HepG2 (cell line): Measurements from ENCODE around the gene ALG14.

ENCODE experiments used
- EEA1 ChIP-seq: sonication (generic); formaldehyde crosslinking; IDR thresholded peaks from 2 replicates; pipeline ENCODE4 v1.5.1; 2020; ENCODE audit warnings: mild to moderate bottlenecking, missing genetic modification reagents, borderline replicate concordance
- HNF4G ChIP-seq, 2 experiments: sonication (generic) in 1 of 2; formaldehyde crosslinking in 1 of 2; IDR thresholded peaks; 2 replicates each; pipeline versions ENCODE4 v1.4.0 to v1.6.1; 2011 to 2020; ENCODE audit warnings: borderline replicate concordance in 2 of 2, low read depth in 2 of 2, mild to moderate bottlenecking in 2 of 2, low read length in 1 of 2, missing genetic modification reagents in 1 of 2, moderate library complexity in 1 of 2
- SP5 ChIP-seq: IDR thresholded peaks from 2 replicates; pipeline ENCODE4 v1.6.1; 2016; ENCODE audit warnings: low read depth, borderline replicate concordance
- ZBTB44 ChIP-seq: sonication (generic); formaldehyde crosslinking; IDR thresholded peaks from 2 replicates; pipeline ENCODE4 v1.4.0; 2020; ENCODE audit warnings: missing genetic modification reagents
- ZC3H13 ChIP-seq: sonication (generic); formaldehyde crosslinking; IDR thresholded peaks from 2 replicates; pipeline ENCODE4 v1.8.1; 2023; ENCODE audit warnings: mild to moderate bottlenecking, missing genetic modification reagents, moderate library complexity

GRCh38 chr1:95089650-95090287 is 17.0 kb upstream of the ALG14 start:
- TF ChIP-seq ZC3H13 (CRISPR knock-in tag) = no peak
- TF ChIP-seq EEA1 = no peak
- TF ChIP-seq HNF4G (IDR thresholded peaks at IDR 0.05; ENCODE audit: borderline replicate concordance, low read depth, low read length) = no peak
- TF ChIP-seq HNF4G (CRISPR knock-in tag; IDR thresholded peaks at IDR 0.05; ENCODE audit: borderline replicate concordance, low read depth) = no peak
- TF ChIP-seq SP5 (CRISPR knock-in tag) = no peak
- no peak for TF ChIP-seq ZBTB44 (CRISPR knock-in tag)
